Measurements from ENCODE around the gene CROCC2. TPM values are rescaled to one million over a fixed set of nuclear protein-coding genes. Genes with fewer than 3 reads are reported as not detected.

The CROCC2 gene
- total and polyA plus RNA-seq, 8 donors = 0.03 to 4.9 TPM; not detected in 6

GRCh38 chr2:240912878-240913809 lies 7.0 kb downstream of the CROCC2 start:
- no peak overlapping the region for H3K4me3 ChIP-seq
- intact Hi-C loops (cut with DNase I; ENCODE audit: low total_unique reads) = no loop called here
- H3K4me1 ChIP-seq = peaks cover 18 to 57% (median 43%) of the 10 kb centered on the region in 4 donors
- no peaks in the 10 kb centered on the region for H3K9me3 ChIP-seq
- WGBS, 5 donors = 76 to 84% (median 81%) methylated on average over 18 to 21 of the region's 21 CpGs
- peaks cover 0 to 69% (median 27%) of the 10 kb centered on the region in 3 donors for H3K27me3 ChIP-seq
- TF ChIP-seq POLR2AphosphoS5 (IDR thresholded peaks at IDR 0.05) (no peak), POLR2A (IDR thresholded peaks at IDR 0.05) (no peak), EP300 (IDR thresholded peaks at IDR 0.05) (no peak)
- TF ChIP-seq, protein P1, sequence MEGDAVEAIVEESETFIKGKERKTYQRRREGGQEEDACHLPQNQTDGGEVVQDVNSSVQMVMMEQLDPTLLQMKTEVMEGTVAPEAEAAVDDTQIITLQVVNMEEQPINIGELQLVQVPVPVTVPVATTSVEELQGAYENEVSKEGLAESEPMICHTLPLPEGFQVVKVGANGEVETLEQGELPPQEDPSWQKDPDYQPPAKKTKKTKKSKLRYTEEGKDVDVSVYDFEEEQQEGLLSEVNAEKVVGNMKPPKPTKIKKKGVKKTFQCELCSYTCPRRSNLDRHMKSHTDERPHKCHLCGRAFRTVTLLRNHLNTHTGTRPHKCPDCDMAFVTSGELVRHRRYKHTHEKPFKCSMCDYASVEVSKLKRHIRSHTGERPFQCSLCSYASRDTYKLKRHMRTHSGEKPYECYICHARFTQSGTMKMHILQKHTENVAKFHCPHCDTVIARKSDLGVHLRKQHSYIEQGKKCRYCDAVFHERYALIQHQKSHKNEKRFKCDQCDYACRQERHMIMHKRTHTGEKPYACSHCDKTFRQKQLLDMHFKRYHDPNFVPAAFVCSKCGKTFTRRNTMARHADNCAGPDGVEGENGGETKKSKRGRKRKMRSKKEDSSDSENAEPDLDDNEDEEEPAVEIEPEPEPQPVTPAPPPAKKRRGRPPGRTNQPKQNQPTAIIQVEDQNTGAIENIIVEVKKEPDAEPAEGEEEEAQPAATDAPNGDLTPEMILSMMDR (IDR thresholded peaks at IDR 0.05) = no peak
- peak overlapping the region in 3 of 5 donors; percentile 42 to 45 (median 42) for H3K27ac ChIP-seq
- no peaks in the 10 kb centered on the region for H3K36me3 ChIP-seq
- no peak for DNase-seq

- peak; percentile 70 to 83 for DNase-seq
- Histone ChIP-seq H3K9me3 (no peaks in the 10 kb centered on the region), H3K36me3 (no peaks in the 10 kb centered on the region), H3K27ac (peak overlapping the region in 3 of 5 donors; percentile 42 to 45 (median 42)), H3K27me3 (peaks cover 0 to 69% (median 27%) of the 10 kb centered on the region in 3 donors), H3K4me3 (no peak overlapping the region), H3K4me1 (peaks cover 18 to 57% (median 43%) of the 10 kb centered on the region in 4 donors)
- TF ChIP-seq, protein P1 (IDR thresholded peaks at IDR 0.05) = peak in 5 of 7 experiments; percentile 59 to 92 (median 78)
- no peak for TF ChIP-seq POLR2AphosphoS5 (IDR thresholded peaks at IDR 0.05)
- intact Hi-C loops (cut with DNase I; ENCODE audit: low total_unique reads) = no loop called here
- whole genome bisulfite sequencing, 5 donors = 24 to 34% (median 30%) methylated on average over 16 to 36 of the region's 36 CpGs
These were observed 7.9 kb downstream of the CROCC2 start for GRCh38 chr2:240913810-240914644.

- WGBS, 5 donors = 50 to 70% (median 57%) methylated on average over 10 to 25 of the region's 25 CpGs
- Histone ChIP-seq H3K27ac (no peak overlapping the region), H3K4me3 (no peak overlapping the region), H3K36me3 (no peaks in the 10 kb centered on the region), H3K4me1 (peaks cover 18 to 51% (median 40%) of the 10 kb centered on the region in 4 donors), H3K27me3 (peaks cover 0 to 62% (median 27%) of the 10 kb centered on the region in 3 donors), H3K9me3 (no peaks in the 10 kb centered on the region)
- intact Hi-C loops (cut with DNase I; ENCODE audit: low total_unique reads) = no loop called here
- TF ChIP-seq, protein P1 (IDR thresholded peaks at IDR 0.05) = peak in 2 of 7 experiments; percentile 0 to 24
- no peak for TF ChIP-seq EP300 (IDR thresholded peaks at IDR 0.05)
- DNase-seq = no peak
These were observed 8.7 kb downstream of the CROCC2 start for GRCh38 chr2:240914645-240915525.
